AG04449 (cell line): Measurements from ENCODE around the gene SYNGAP1.
"Not testable (repeated sequence)": the region's sequence is repeated elsewhere in the genome, so short reads cannot be mapped to it uniquely, and the experiment has no call there.

ENCODE experiments used
- CTCF ChIA-PET: fragments of 350-600 bp; formaldehyde crosslinking; extraction: SDS; loops from one replicate; lab custom pipeline; 2021; ENCODE audit warnings: antibody characterized with exemption; lab: Yijun Ruan, JAX
- POLR2A ChIA-PET: fragments of 400-600, 350-600 bp; formaldehyde crosslinking; extraction: SDS; loops from one replicate; lab custom pipeline; 2020; ENCODE audit warnings: antibody characterized with exemption, inconsistent platforms; lab: Yijun Ruan, JAX
- DNase-seq: peaks from one replicate; pipeline ENCODE4 v3.0.0-alpha.2; 2010; ENCODE audit warnings: low read depth, low spot score
- H3K4me3 ChIP-seq: 2 replicates; pipeline ENCODE4 v1.5.1; 2011; ENCODE audit warnings: low read depth, mild to moderate bottlenecking, control low read depth, low read length
- TF ChIP-seq, protein P1 (sequence below): IDR thresholded peaks from one replicate; pipeline ENCODE4 v1.5.1; 2011; ENCODE audit warnings: mild to moderate bottlenecking, moderate library complexity, low read length, control low read depth, inconsistent platforms; ENCODE audit not compliant: insufficient read depth; ENCODE audit errors: missing control alignments

Gene SYNGAP1

GRCh38 chr6:33466075-33466735, 46.3 kb downstream of the SYNGAP1 start:
- POLR2A ChIA-PET, result no interaction called here
- TF ChIP-seq, protein P1, sequence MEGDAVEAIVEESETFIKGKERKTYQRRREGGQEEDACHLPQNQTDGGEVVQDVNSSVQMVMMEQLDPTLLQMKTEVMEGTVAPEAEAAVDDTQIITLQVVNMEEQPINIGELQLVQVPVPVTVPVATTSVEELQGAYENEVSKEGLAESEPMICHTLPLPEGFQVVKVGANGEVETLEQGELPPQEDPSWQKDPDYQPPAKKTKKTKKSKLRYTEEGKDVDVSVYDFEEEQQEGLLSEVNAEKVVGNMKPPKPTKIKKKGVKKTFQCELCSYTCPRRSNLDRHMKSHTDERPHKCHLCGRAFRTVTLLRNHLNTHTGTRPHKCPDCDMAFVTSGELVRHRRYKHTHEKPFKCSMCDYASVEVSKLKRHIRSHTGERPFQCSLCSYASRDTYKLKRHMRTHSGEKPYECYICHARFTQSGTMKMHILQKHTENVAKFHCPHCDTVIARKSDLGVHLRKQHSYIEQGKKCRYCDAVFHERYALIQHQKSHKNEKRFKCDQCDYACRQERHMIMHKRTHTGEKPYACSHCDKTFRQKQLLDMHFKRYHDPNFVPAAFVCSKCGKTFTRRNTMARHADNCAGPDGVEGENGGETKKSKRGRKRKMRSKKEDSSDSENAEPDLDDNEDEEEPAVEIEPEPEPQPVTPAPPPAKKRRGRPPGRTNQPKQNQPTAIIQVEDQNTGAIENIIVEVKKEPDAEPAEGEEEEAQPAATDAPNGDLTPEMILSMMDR, result no peak
- CTCF ChIA-PET, result no interaction called here
- H3K4me3 ChIP-seq, result no peak overlapping the region
- no peak for DNase-seq

DNA sequence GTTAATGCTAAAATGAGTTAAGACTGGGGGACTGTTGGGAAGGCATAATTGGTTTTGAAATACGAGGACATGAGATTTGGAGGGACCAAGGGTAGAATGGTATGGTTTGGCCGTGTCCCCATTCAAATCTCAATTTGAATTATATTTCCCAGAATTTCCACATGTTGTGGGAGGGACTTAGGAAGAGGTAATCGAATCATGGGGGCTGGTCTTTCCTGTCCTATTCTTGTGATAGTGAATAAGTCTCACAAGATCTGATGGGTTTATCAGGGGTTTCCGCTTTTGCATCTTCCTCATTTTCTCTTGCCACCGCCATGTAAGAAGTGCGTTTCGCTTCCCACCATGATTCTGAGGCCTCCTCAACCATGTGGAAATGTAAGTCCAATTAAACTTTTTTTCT, 47.2 kb downstream of the SYNGAP1 start:
- no peak for DNase-seq
- TF ChIP-seq, protein P1, result no peak
- no peak overlapping the region for H3K4me3 ChIP-seq
- POLR2A ChIA-PET, result no interaction called here
- CTCF ChIA-PET, result no interaction called here

- CTCF ChIA-PET, result interaction anchor here (1.3 kb wide), 1 partner anchor 10 kb away, joined by 3 read pairs; no protein-coding TSS in a partner anchor
Observed at GRCh38 chr6:33469661-33470060, 49.8 kb downstream of the SYNGAP1 start.

DNA sequence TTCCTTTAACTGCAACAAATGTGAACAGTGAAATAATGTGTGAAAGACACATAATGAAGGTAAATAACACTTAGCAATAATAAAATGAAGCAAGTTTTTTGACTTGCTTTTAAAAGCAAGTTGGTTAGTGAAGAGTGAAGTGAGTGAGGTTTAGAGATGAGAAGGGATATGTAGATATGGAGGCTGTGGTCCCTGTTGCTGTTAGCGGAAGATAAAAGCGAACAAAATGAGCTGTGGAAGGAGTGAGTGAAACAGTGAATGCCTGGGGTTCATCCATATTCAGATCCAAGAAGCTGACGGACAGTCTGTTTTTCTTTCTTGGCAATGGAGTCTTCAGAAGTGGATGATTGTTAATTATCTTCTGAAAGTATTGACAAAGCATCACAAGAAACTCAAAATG, 58.0 kb downstream of the SYNGAP1 start:
- POLR2A ChIA-PET, result no interaction called here
- H3K4me3 ChIP-seq, result no peak overlapping the region
- CTCF ChIA-PET, result no interaction called here
- no peak for DNase-seq
- TF ChIP-seq, protein P1, result no peak

More at GRCh38 chr6:33469661-33470060, 49.8 kb downstream of the SYNGAP1 start:
- DNase-seq, result no peak
- H3K4me3 ChIP-seq, result no peak overlapping the region
- TF ChIP-seq, protein P1, result no peak
- POLR2A ChIA-PET, result no interaction called here

DNA sequence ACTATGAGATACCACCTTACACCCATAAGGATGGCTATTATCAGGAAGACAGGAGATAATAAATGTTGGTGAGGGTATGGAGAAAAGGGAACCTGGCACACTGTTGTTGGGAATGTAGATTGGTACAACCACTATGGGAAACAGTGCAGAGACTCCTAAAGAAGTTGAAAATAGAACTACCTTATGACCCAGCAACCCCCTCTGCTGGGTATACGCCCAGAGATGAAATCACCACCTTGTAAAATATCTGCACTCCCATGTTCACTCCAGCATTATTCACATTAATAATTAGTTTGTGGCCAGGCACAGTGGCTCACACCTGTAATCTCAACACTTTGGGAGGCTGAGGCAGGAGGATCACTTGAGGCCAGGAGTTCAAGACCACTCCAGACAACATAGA, 61.3 kb downstream of the SYNGAP1 start:
- DNase-seq, result no peak
- TF ChIP-seq, protein P1, result no peak
- ChIA-PET CTCF (no interaction called here), POLR2A (no interaction called here)
- H3K4me3 ChIP-seq, result no peak overlapping the region

DNA sequence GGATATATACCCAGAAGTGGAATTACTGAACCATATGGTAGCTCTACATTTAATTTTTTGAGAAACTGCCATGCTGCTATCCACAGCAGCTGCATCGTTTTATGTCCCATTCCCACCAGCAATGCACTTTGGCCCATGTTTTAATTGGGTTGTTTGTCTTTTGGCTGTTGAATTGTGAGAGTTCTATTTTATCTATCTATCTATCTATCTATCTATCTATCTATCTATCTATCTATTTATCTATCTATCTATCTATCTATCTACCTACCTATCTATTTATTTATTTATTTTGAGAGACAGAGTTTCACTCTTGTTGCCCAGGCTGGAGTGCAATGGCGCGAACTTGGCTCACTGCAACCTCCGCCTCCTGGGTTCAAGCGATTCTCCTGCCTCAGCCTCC, 62.8 kb downstream of the SYNGAP1 start:
- DNase-seq, H3K4me3 ChIP-seq, CTCF ChIA-PET, POLR2A ChIA-PET: not testable (repeated sequence)

- TF ChIP-seq, protein P1, result no peak
- ChIA-PET CTCF (no interaction called here), POLR2A (no interaction called here)
- no peak for DNase-seq
- no peak overlapping the region for H3K4me3 ChIP-seq
Observed at GRCh38 chr6:33483678-33484077, 63.8 kb downstream of the SYNGAP1 start.

- CTCF ChIA-PET, POLR2A ChIA-PET, DNase-seq, H3K4me3 ChIP-seq: not testable (repeated sequence)
Observed at GRCh38 chr6:33484673-33485262, 64.9 kb downstream of the SYNGAP1 start.

- DNase-seq, POLR2A ChIA-PET, H3K4me3 ChIP-seq, CTCF ChIA-PET: not testable (repeated sequence)
Observed at GRCh38 chr6:33485680-33486079, 65.8 kb downstream of the SYNGAP1 start.
